ENCODE measurements around the gene PDE2A. TPM values are rescaled to one million over a fixed set of nuclear protein-coding genes. Genes with fewer than 3 reads are reported as not detected.

The PDE2A gene
- total RNA-seq, 1 donor from 2014 or later: 65.9 TPM

DNA sequence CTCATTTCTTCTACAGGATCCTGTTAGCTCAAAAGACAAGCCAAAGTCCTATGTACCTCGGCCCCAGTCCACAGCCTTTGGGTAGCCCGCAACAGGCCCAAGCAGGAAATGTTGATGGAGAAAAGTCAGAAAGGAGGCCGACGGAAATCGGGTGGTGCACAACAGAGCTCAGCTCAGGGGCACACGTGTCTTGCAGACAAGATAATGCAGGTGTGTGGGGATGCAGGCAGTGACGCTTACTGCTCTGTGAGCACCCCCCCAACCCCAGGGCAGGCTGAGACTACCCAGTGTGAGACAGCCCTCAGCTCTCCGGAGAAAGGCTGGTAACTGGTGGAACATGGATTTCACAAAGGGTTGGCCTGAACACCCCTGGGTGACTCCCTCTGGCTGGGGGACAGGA, 4.3 kb upstream of the PDE2A start:
- Mint-ChIP-seq H3K27me3 (ENCODE audit: unreplicated experiment) (peaks cover 23% of the 10 kb centered on the region), H3K4me1 (ENCODE audit: unreplicated experiment) (peaks cover 2% of the 10 kb centered on the region), H3K4me3 (ENCODE audit: unreplicated experiment) (no peak overlapping the region), H3K27ac (ENCODE audit: unreplicated experiment) (no peak overlapping the region), H3K36me3 (ENCODE audit: low read depth, unreplicated experiment) (peaks cover 3% of the 10 kb centered on the region), H3K9me3 (ENCODE audit: unreplicated experiment) (no peaks in the 10 kb centered on the region)
- no peak for DNase-seq (ENCODE audit: low spot score)
- TF ChIP-seq, protein P1, sequence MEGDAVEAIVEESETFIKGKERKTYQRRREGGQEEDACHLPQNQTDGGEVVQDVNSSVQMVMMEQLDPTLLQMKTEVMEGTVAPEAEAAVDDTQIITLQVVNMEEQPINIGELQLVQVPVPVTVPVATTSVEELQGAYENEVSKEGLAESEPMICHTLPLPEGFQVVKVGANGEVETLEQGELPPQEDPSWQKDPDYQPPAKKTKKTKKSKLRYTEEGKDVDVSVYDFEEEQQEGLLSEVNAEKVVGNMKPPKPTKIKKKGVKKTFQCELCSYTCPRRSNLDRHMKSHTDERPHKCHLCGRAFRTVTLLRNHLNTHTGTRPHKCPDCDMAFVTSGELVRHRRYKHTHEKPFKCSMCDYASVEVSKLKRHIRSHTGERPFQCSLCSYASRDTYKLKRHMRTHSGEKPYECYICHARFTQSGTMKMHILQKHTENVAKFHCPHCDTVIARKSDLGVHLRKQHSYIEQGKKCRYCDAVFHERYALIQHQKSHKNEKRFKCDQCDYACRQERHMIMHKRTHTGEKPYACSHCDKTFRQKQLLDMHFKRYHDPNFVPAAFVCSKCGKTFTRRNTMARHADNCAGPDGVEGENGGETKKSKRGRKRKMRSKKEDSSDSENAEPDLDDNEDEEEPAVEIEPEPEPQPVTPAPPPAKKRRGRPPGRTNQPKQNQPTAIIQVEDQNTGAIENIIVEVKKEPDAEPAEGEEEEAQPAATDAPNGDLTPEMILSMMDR (IDR thresholded peaks at IDR 0.05; ENCODE audit: unreplicated experiment): no peak

DNA sequence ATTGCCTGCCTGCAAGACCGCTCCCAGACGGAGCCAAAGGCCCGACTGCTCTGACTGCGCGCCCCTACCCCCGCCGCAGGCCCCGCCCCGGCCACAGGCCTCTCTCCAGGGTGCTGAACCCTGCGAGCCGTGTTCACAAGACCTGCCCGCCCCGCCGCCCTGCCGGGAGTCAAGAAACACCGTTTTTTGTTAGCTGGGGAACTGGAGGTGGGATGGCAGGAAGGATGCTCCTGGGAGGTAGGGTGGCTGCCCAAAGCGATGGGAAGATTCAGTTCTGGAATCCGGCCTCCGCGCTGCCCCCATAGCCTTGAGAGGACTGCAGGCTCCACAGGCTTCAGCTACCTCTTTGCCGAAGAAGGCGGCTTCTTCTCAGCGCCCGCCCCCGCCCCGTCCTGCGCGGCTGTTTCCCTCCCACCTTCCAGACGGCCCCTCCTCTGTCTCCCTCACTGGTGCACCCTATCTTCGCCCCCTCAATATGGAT, 2.7 kb upstream of the PDE2A start:
- H3K4me1 Mint-ChIP-seq (ENCODE audit: unreplicated experiment): peaks cover 7% of the 10 kb centered on the region
- H3K4me3 Mint-ChIP-seq (ENCODE audit: unreplicated experiment): peak overlapping the region; percentile 57
- H3K27me3 Mint-ChIP-seq (ENCODE audit: unreplicated experiment): peaks cover 26% of the 10 kb centered on the region
- H3K9me3 Mint-ChIP-seq (ENCODE audit: unreplicated experiment): no peaks in the 10 kb centered on the region
- H3K36me3 Mint-ChIP-seq (ENCODE audit: low read depth, unreplicated experiment): peaks cover 8% of the 10 kb centered on the region
- peak; percentile 90 for DNase-seq (ENCODE audit: low spot score)
- no peak overlapping the region for H3K27ac Mint-ChIP-seq (ENCODE audit: unreplicated experiment)
- TF ChIP-seq, protein P1 (IDR thresholded peaks at IDR 0.05; ENCODE audit: unreplicated experiment): no peak

DNA sequence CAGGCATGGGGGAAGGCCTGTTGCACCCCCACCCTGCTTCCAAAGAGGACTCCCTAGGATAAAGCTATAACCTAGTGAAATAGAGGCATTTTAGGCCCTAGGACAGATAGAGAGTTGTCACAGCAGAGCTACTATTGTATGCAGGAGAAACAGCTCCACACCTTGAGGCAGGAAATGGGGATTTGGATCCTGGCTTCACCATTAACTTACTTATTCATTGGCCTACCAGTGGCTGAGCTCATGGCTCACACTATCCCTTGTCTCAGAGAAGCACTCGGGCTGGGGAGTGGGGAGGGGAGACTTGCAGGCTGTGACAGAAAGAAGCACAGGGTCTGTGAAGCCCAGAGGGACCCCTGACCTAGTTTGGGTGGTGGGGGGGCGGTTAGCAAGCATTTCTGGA, 999 bp upstream of the PDE2A start:
- Mint-ChIP-seq H3K36me3 (ENCODE audit: low read depth, unreplicated experiment) (peaks cover 8% of the 10 kb centered on the region), H3K4me3 (ENCODE audit: unreplicated experiment) (no peak overlapping the region), H3K27ac (ENCODE audit: unreplicated experiment) (no peak overlapping the region), H3K9me3 (ENCODE audit: unreplicated experiment) (no peaks in the 10 kb centered on the region), H3K27me3 (ENCODE audit: unreplicated experiment) (peaks cover 30% of the 10 kb centered on the region), H3K4me1 (ENCODE audit: unreplicated experiment) (peaks cover 7% of the 10 kb centered on the region)
- DNase-seq (ENCODE audit: low spot score): no peak
- TF ChIP-seq, protein P1 (IDR thresholded peaks at IDR 0.05; ENCODE audit: unreplicated experiment): no peak

DNA sequence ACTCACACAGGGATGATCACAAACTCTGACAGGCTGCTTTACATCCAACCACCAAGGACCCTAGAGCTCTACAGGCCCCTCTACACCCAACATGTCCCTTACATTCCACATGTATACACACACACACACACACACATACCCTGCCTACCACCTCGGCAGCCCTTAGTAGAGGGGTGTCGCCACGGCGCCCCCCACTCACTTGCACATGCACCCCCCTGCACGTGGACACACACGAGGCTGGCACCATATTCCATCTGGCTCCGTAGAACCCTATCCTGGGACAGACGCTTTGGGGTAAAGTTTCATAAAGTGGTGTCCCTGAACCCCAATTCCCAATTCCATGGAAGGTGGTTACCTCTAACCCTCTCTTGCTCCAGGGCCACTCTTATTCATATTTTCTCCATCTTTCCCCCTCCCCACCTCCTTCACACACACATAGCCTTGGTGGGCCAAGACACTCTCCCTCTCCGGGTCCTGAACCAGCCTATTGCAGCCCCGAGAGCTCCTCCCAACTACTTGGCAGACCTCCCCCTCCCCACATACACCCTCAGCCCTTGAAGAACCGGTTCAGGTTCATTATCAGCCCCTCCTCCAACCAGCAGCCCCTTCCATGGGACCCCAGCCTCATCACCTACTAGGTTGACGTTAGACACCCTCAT, 809 bp downstream of the PDE2A start:
- peaks cover 31% of the 10 kb centered on the region for H3K27me3 Mint-ChIP-seq (ENCODE audit: unreplicated experiment)
- H3K36me3 Mint-ChIP-seq (ENCODE audit: low read depth, unreplicated experiment): peaks cover 12% of the 10 kb centered on the region
- H3K9me3 Mint-ChIP-seq (ENCODE audit: unreplicated experiment): no peaks in the 10 kb centered on the region
- peaks cover 7% of the 10 kb centered on the region for H3K4me1 Mint-ChIP-seq (ENCODE audit: unreplicated experiment)
- TF ChIP-seq, protein P1 (IDR thresholded peaks at IDR 0.05; ENCODE audit: unreplicated experiment): no peak
- H3K27ac Mint-ChIP-seq (ENCODE audit: unreplicated experiment): no peak overlapping the region
- DNase-seq (ENCODE audit: low spot score): peak; percentile 26
- H3K4me3 Mint-ChIP-seq (ENCODE audit: unreplicated experiment): peak overlapping the region; percentile 9

DNA sequence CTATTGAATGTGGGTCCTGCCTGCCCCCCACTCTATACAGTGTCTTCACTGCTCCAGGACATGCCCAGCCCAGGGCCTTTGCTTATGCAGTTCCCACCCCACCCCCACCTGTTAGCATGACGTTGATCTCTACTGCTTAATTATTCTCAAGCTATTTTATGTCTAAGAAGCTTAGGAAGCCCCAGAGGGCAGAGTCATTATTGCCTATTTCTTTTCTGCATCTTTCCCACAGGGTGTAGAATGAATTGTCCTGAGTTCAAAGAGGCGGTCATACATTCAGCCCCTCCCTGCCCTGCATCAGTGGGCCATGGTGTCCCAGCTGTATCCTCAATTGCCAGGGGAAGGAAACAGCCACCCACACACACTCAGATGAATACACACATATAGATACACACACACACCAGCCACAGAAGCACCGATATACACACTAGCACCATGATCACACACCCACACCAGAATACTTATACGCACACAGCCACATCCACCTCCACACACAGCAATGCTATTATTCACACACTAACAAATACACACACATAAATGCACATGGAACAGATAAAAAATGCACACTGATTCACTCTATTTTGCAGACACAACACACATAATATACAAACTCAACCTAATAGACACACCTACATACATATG, 1.5 kb downstream of the PDE2A start:
- H3K4me1 Mint-ChIP-seq (ENCODE audit: unreplicated experiment): peaks cover 7% of the 10 kb centered on the region
- H3K4me3 Mint-ChIP-seq (ENCODE audit: unreplicated experiment): peak overlapping the region; percentile 9
- peaks cover 28% of the 10 kb centered on the region for H3K27me3 Mint-ChIP-seq (ENCODE audit: unreplicated experiment)
- peaks cover 12% of the 10 kb centered on the region for H3K36me3 Mint-ChIP-seq (ENCODE audit: low read depth, unreplicated experiment)
- no peaks in the 10 kb centered on the region for H3K9me3 Mint-ChIP-seq (ENCODE audit: unreplicated experiment)
- TF ChIP-seq, protein P1 (IDR thresholded peaks at IDR 0.05; ENCODE audit: unreplicated experiment): no peak
- no peak for DNase-seq (ENCODE audit: low spot score)
- no peak overlapping the region for H3K27ac Mint-ChIP-seq (ENCODE audit: unreplicated experiment)
